OCI-LY1 (cell line): Measurements from ENCODE around the gene EIPR1.

Experiments
- H2AFZ ChIP-seq: fragments of 200-600 bp; sonication (generic), shearing (Covaris generic); 2 replicates; pipeline ENCODE4 v1.6.0; 2014; ENCODE audit warnings: antibody characterized with exemption, mild to moderate bottlenecking, low read length
- H3F3A ChIP-seq: fragments of 200-600 bp; sonication (generic), shearing (Covaris generic); 2 replicates; pipeline ENCODE4 v1.6.0; 2014; ENCODE audit warnings: mild to moderate bottlenecking, antibody characterized with exemption, low read length, moderate library complexity; ENCODE audit not compliant: insufficient read depth
- H3K27ac ChIP-seq: fragments of 200-600 bp; sonication (generic); 2 replicates; pipeline ENCODE4 v1.5.1; 2014; ENCODE audit warnings: low read length, mixed run types, mild to moderate bottlenecking, low read depth; ENCODE audit not compliant: poor library complexity, severe bottlenecking
- H3K27me3 ChIP-seq: fragments of 200-600 bp; sonication (generic); 2 replicates; pipeline ENCODE4 v1.6.0; 2014; ENCODE audit warnings: antibody characterized with exemption, mild to moderate bottlenecking, low read length, moderate library complexity; ENCODE audit not compliant: insufficient read depth
- H3K36me3 ChIP-seq: fragments of 200-600 bp; sonication (generic); 2 replicates; pipeline ENCODE4 v1.6.1; 2014; ENCODE audit warnings: mild to moderate bottlenecking, antibody characterized with exemption, low read length, moderate library complexity, mixed read lengths; ENCODE audit not compliant: insufficient read depth
- H3K4me1 ChIP-seq: fragments of 200-600 bp; sonication (generic); 2 replicates; pipeline ENCODE4 v1.5.1; 2014; ENCODE audit warnings: mild to moderate bottlenecking, low read length, moderate library complexity; ENCODE audit not compliant: insufficient read depth, severe bottlenecking
- H3K4me2 ChIP-seq: fragments of 200-600 bp; sonication (generic), shearing (Covaris generic); 2 replicates; pipeline ENCODE4 v1.6.1; 2014; ENCODE audit warnings: low read length
- H3K4me3 ChIP-seq: fragments of 200-600 bp; sonication (generic); 2 replicates; pipeline ENCODE4 v1.5.1; 2014; ENCODE audit warnings: low read length, low read depth, mild to moderate bottlenecking, mixed read lengths; ENCODE audit not compliant: poor library complexity, severe bottlenecking
- H3K79me2 ChIP-seq: fragments of 200-600 bp; shearing (Covaris generic); 2 replicates; pipeline ENCODE4 v1.6.1; 2016; ENCODE audit warnings: mixed run types, low read length, mixed read lengths; ENCODE audit not compliant: insufficient read depth
- H3K9ac ChIP-seq: fragments of 200-600 bp; sonication (generic), shearing (Covaris generic); 2 replicates; pipeline ENCODE4 v1.6.1; 2014; ENCODE audit warnings: mild to moderate bottlenecking, low read length, mixed read lengths
- H3K9me2 ChIP-seq: fragments of 200-600 bp; sonication (generic), shearing (Covaris generic); 2 replicates; pipeline ENCODE4 v1.6.1; 2014; ENCODE audit warnings: low read depth, mild to moderate bottlenecking, low read length, mixed read lengths
- H3K9me3 ChIP-seq: fragments of 200-600 bp; shearing (Covaris generic); 2 replicates; pipeline ENCODE4 v1.6.1; 2014; ENCODE audit warnings: low read length, mixed read lengths
- H4K20me1 ChIP-seq: fragments of 200-600 bp; sonication (generic), shearing (Covaris generic); 2 replicates; pipeline ENCODE4 v1.6.0; 2016; ENCODE audit warnings: mild to moderate bottlenecking, low read length; ENCODE audit not compliant: insufficient read depth
- EZH2 ChIP-seq: fragments of 200-600 bp; sonication (generic), shearing (Covaris generic); IDR thresholded peaks from 2 replicates; pipeline ENCODE4 v1.8.0; 2017; ENCODE audit warnings: borderline replicate concordance, mixed run types, mild to moderate bottlenecking, antibody characterized with exemption, low read length, moderate library complexity, mixed read lengths
- TF ChIP-seq, protein P1 (sequence below): fragments of 200-600 bp; sonication (generic), shearing (Covaris generic); IDR thresholded peaks from 2 replicates; pipeline ENCODE4 v1.5.1; 2017; ENCODE audit warnings: mild to moderate bottlenecking, antibody characterized with exemption, low read length, moderate library complexity, mixed read lengths

The EIPR1 gene

DNA sequence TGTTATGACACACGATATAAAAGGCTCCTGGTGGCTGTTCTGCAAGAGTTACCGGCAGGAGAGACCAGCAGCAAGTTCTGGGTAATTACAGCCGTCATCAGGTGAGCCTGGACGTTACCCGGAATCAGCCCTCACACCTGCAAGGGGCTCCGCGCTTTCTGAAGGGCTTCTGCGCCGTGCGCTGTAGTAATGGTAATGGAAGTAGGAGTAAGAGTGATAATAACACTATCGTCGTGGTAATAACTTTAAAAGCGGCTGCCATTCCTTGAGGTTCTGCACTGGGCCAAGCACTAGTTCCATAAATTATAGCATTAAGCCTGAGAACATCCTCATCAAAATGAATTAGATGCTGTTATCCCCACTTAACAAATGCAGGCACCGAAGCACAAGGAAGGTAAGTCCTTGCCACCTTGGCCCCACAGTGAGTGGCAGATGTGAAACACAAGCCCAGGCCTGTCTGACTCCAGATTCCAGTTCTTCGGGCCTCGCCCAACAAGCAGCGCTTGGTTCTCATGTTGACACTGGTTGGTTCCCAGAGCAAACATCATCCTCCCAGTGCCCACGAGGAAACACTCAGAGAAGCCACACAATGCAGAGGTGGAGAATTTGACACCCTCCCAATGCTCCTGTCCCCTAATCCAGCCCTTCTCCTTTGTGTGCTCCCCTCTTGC, 205.2 kb downstream of the EIPR1 start:
- Histone ChIP-seq H3K27me3 (no peaks in the 10 kb centered on the region), H3K9ac (no peak overlapping the region), H3F3A (no peaks in the 10 kb centered on the region), H3K27ac (no peak overlapping the region), H3K9me2 (no peaks in the 10 kb centered on the region), H3K4me3 (no peak overlapping the region), H3K4me1 (peaks cover 7% of the 10 kb centered on the region), H3K9me3 (no peaks in the 10 kb centered on the region), H3K79me2 (no peaks in the 10 kb centered on the region), H3K36me3 (peaks cover 6% of the 10 kb centered on the region; the same call in 1 of the 2 replicates), H4K20me1 (no peaks in the 10 kb centered on the region), H2AFZ (no peak overlapping the region), H3K4me2 (no peak overlapping the region)
- TF ChIP-seq EZH2, result no peak
- TF ChIP-seq, protein P1, sequence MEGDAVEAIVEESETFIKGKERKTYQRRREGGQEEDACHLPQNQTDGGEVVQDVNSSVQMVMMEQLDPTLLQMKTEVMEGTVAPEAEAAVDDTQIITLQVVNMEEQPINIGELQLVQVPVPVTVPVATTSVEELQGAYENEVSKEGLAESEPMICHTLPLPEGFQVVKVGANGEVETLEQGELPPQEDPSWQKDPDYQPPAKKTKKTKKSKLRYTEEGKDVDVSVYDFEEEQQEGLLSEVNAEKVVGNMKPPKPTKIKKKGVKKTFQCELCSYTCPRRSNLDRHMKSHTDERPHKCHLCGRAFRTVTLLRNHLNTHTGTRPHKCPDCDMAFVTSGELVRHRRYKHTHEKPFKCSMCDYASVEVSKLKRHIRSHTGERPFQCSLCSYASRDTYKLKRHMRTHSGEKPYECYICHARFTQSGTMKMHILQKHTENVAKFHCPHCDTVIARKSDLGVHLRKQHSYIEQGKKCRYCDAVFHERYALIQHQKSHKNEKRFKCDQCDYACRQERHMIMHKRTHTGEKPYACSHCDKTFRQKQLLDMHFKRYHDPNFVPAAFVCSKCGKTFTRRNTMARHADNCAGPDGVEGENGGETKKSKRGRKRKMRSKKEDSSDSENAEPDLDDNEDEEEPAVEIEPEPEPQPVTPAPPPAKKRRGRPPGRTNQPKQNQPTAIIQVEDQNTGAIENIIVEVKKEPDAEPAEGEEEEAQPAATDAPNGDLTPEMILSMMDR, result no peak

- Histone ChIP-seq H3K79me2 (no peaks in the 10 kb centered on the region), H3K27me3 (no peaks in the 10 kb centered on the region), H2AFZ (no peak overlapping the region), H3K9me2 (no peaks in the 10 kb centered on the region), H3F3A (no peaks in the 10 kb centered on the region), H3K27ac (no peak overlapping the region), H3K36me3 (peaks cover 6% of the 10 kb centered on the region; the same call in 1 of the 2 replicates), H3K9me3 (no peaks in the 10 kb centered on the region), H3K4me1 (peaks cover 7% of the 10 kb centered on the region), H3K4me2 (no peak overlapping the region), H3K9ac (no peak overlapping the region), H4K20me1 (no peaks in the 10 kb centered on the region), H3K4me3 (no peak overlapping the region)
- TF ChIP-seq, protein P1, result no peak
- TF ChIP-seq EZH2, result no peak
These were observed 205.9 kb downstream of the EIPR1 start for GRCh38 chr2:3171564-3172264.

DNA sequence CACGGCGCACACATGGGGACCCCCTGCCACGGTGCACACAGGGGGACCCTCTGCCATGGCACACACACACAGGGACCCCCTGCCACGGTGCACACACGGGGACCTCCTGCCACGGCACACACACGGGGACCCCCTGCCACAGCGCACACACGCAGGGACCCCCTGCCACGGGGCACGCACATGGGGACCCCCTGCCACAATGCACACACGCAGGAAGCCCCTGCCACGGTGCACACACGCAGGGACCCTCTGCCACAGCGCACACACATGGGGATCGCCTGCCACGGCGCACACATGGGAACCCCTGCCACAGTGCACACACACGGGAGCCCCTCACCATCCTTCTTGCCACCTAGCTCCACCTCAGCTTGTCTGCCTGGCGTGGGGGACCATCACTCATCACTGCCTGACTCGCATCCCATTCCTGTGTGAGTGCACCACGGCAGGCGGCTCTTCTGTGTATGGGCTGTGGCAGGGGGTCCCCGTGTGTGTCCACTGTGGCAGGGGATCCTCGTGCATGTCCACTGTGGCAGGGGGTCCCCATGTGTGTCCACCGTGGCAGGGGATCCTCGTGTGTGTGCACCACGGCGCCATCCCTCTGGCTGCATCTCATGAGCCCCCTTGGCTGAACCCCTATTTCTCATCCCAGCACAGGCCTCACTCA, 206.7 kb downstream of the EIPR1 start:
- H3K9ac ChIP-seq, result no peak overlapping the region
- peaks cover 6% of the 10 kb centered on the region; the same call in 1 of the 2 replicates for H3K36me3 ChIP-seq
- H3K4me3 ChIP-seq, result no peak overlapping the region
- no peak overlapping the region for H3K27ac ChIP-seq
- peaks cover 7% of the 10 kb centered on the region for H3K4me1 ChIP-seq
- H2AFZ ChIP-seq, result no peak overlapping the region
- no peaks in the 10 kb centered on the region for H3F3A ChIP-seq
- H4K20me1 ChIP-seq, result no peaks in the 10 kb centered on the region
- H3K4me2 ChIP-seq, result no peak overlapping the region
- H3K27me3 ChIP-seq, result no peaks in the 10 kb centered on the region
- no peaks in the 10 kb centered on the region for H3K9me2 ChIP-seq
- no peaks in the 10 kb centered on the region for H3K9me3 ChIP-seq
- no peak for TF ChIP-seq EZH2
- TF ChIP-seq, protein P1, result no peak
- H3K79me2 ChIP-seq, result no peaks in the 10 kb centered on the region
